ENCODE measurements around the gene TEX38. TPM values are rescaled to one million over a fixed set of nuclear protein-coding genes. Genes with fewer than 3 reads are reported as not detected.

TEX38 gene
- total RNA-seq, 1 experiment from 2014 or later: not detected

DNA sequence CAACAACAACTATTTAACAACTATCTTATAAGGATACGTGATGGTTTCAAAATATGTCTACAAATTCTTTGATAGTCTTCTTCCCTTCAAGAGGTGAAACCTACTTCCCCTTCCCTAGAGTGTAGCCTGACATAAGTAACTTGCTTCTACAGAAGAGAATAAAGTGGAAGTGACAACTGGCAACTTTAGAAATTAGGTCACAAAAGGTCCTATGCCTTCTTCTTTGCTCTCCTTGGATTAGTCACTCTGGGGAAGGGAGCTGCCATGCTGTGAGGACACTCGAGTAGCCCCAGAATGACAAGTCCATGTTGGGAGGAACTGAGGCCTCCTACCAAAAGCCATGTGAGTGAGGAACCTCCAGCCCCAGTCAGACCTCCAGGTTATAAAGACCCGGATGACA is 28.0 kb downstream of the TEX38 start:
- in situ Hi-C loops (cut with HindIII; ENCODE audit: low pct_unique_long_range_greater_than_20kb, low sequenced_read_pairs): no loop called here
- H3K4me1 ChIP-seq (ENCODE audit: control insufficient read depth, insufficient read depth, low read length): no peaks in the 10 kb centered on the region
- CTCF ChIA-PET: no interaction called here

GRCh38 chr1:46703927-46704641 is 32.4 kb downstream of the TEX38 start:
- ChIA-PET CTCF (interaction anchor here (0.6 kb wide), 1 partner anchor 15 kb away, joined by 4 read pairs; no protein-coding TSS in a partner anchor), POLR2A (interaction anchor here (0.6 kb wide), 1 partner anchor 16 kb away, joined by 5 read pairs; no protein-coding TSS in a partner anchor)
- H3K36me3 ChIP-seq (ENCODE audit: control insufficient read depth, insufficient read depth, low read length): peaks cover 34% of the 10 kb centered on the region
- TF ChIP-seq REST (IDR thresholded peaks at IDR 0.05; ENCODE audit: insufficient read depth in 1 of 2, low read depth in 2 of 2, low read length in 1 of 2) (no peak), TCF7L2 (IDR thresholded peaks at IDR 0.05; ENCODE audit: low read depth, low read length) (no peak), POLR2AphosphoS5 (IDR thresholded peaks at IDR 0.05; ENCODE audit: low read depth, low read length) (no peak), CTCF (IDR thresholded peaks at IDR 0.05) (no peak), SIN3A (IDR thresholded peaks at IDR 0.05; ENCODE audit: borderline replicate concordance, insufficient read depth, low read depth, low read length) (no peak)
- intact Hi-C loops (cut with micrococcal nuclease; ENCODE audit: unreplicated experiment) (no loop called here), in situ Hi-C loops (cut with HindIII; ENCODE audit: low pct_unique_long_range_greater_than_20kb, low sequenced_read_pairs) (no loop called here)
- no peaks in the 10 kb centered on the region for H3K27me3 ChIP-seq (ENCODE audit: control insufficient read depth, insufficient read depth, low read length)
- H3K4me1 ChIP-seq (ENCODE audit: control insufficient read depth, insufficient read depth, low read length): no peaks in the 10 kb centered on the region
- no TSS peak for BruUV-seq (replicated peaks)
- H3K4me3 ChIP-seq (ENCODE audit: low read depth in 2 of 2, low read length in 2 of 2): no peak overlapping the region
- ATAC-seq (no peak), DNase-seq (ENCODE audit: low read depth, low spot score) (no peak)
- no peaks in the 10 kb centered on the region for H3K9me3 ChIP-seq (ENCODE audit: control insufficient read depth, insufficient read depth, low read depth, low read length)
- H3K27ac ChIP-seq (ENCODE audit: low read length): no peak overlapping the region

More for the DNA sequence above, 28.0 kb downstream of the TEX38 start:
- Histone ChIP-seq H3K9me3 (ENCODE audit: control insufficient read depth, insufficient read depth, low read depth, low read length) (no peaks in the 10 kb centered on the region), H3K27ac (ENCODE audit: low read length) (no peak overlapping the region), H3K27me3 (ENCODE audit: control insufficient read depth, insufficient read depth, low read length) (no peaks in the 10 kb centered on the region), H3K36me3 (ENCODE audit: control insufficient read depth, insufficient read depth, low read length) (peaks cover 16% of the 10 kb centered on the region), H3K4me3 (ENCODE audit: low read depth in 2 of 2, low read length in 2 of 2) (no peak overlapping the region)
- ATAC-seq (no peak), DNase-seq (ENCODE audit: low read depth, low spot score) (no peak)
- POLR2A ChIA-PET: no interaction called here
- intact Hi-C loops (cut with micrococcal nuclease; ENCODE audit: unreplicated experiment): no loop called here
- BruUV-seq (replicated peaks): no TSS peak
- TF ChIP-seq REST (IDR thresholded peaks at IDR 0.05; ENCODE audit: insufficient read depth in 1 of 2, low read depth in 2 of 2, low read length in 1 of 2) (no peak), CTCF (IDR thresholded peaks at IDR 0.05) (no peak), SIN3A (IDR thresholded peaks at IDR 0.05; ENCODE audit: borderline replicate concordance, insufficient read depth, low read depth, low read length) (no peak), TCF7L2 (IDR thresholded peaks at IDR 0.05; ENCODE audit: low read depth, low read length) (no peak), POLR2AphosphoS5 (IDR thresholded peaks at IDR 0.05; ENCODE audit: low read depth, low read length) (no peak)

All from Panc1 (cell line).